GM18951 (cell line): Measurements from ENCODE around the gene NUDT11.

ENCODE experiments used
- POLR2A ChIP-seq: IDR thresholded peaks from 4 replicates; pipeline ENCODE4 v1.6.1; 2011; ENCODE audit warnings: mild to moderate bottlenecking; ENCODE audit not compliant: insufficient read length, insufficient read depth; ENCODE audit errors: extremely low read depth
- in situ Hi-C: fragments of 300-500 bp; cut with MboI; formaldehyde crosslinking; loops from one replicate; pipeline ENCODE4 v1.12.0; 2022; ENCODE audit warnings: low sequenced_read_pairs, mixed read lengths, inconsistent platforms; ENCODE audit not compliant: unreplicated experiment

Gene NUDT11

GRCh38 chrX:51456814-51457213, 39.6 kb downstream of the NUDT11 start:
- in situ Hi-C loops = no loop called here
- TF ChIP-seq POLR2A = no peak

GRCh38 chrX:51456246-51456645, 40.1 kb downstream of the NUDT11 start:
- no peak for TF ChIP-seq POLR2A
- in situ Hi-C loops = no loop called here

GRCh38 chrX:51440365-51440764, 56.0 kb downstream of the NUDT11 start:
- no peak for TF ChIP-seq POLR2A
- in situ Hi-C loops = no loop called here
